GM12874 (cell line): ENCODE measurements around the gene OXNAD1.

Experiments used
- CTCF ChIP-seq: IDR thresholded peaks from 2 replicates; pipeline ENCODE4 v1.5.1; 2011; ENCODE audit warnings: low read depth, mild to moderate bottlenecking, control low read depth, low read length, moderate library complexity; ENCODE audit not compliant: insufficient read depth

Gene OXNAD1

DNA sequence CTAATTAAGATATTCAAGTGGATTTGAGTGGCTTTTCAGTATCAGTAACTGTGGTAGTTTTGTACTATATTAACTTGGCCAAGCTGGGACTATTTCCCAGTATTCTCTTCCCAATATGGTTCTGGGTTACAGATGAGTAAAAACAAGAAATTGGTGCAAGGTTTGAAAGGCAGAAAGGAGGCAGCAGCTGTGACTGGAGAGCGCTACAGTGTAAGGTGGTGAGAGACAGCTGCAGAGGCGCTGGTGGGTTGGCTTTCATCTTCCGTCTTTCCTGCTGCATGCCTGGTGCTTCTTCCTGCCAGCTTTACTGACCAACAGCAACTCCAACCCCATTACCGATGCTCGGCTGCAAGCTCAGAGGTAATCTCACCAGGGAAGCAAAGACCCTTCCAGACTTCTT is 10.1 kb upstream of the OXNAD1 start:
- no peak for TF ChIP-seq CTCF

DNA sequence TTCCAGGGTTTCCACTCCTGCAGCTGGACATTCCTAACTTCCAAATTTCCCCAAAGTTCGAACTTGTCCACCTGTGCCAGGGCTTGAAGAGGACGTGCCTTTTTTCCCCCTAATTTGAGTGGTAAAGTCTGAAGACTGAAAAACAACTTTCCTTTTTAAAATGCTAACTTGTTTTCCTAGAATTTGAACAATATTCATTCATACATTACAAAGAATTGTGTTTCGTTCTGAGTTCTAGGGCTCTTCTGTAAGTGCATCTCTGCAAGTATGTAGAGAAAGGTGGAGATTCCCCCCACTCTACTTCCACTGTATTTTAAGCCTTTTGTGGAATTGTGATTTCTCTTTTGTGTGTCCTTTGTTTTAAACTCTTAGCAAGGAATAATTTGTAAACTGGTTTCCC is 9.7 kb upstream of the OXNAD1 start:
- TF ChIP-seq CTCF = no peak

DNA sequence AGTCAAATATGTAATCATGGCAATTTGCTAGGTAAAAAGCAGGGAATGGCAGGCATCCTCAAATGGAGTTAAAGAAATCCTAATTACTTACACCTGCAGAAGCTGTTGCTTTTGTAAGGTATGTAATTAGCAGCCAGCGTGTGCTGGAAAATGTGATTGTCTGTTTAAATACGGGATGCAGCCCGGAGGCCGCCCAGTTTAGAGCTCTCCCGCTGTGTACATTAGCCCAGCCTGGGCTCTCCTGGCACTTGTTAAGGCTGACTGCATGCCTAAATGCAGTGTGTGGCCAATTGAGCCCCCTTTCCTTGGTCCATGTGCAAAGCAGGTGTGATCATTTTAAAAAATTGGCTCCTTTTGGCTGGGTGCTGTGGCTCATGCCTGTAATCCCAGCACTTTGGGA is 9.3 kb upstream of the OXNAD1 start:
- no peak for TF ChIP-seq CTCF

DNA sequence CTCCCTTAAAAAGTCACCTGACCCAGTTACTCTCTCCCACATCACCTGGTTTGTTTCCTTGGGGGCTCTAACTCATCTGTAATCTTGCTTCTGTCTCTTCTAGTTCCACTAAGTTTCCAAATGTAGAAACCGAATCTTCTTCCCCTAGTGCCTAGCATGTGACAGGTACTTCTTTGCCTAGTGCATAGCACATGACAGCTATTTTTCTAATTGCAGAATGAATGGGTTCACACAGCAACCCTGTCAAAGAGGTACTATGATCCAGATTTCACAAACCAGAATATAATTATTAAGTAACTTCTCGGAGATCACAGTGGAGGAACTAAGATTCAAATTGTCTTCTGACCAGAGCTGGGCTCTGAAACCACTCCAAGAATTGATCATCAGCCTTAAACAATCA is 7.7 kb upstream of the OXNAD1 start:
- no peak for TF ChIP-seq CTCF

GRCh38 chr3:16258177-16258576 is 6.8 kb upstream of the OXNAD1 start:
- TF ChIP-seq CTCF = no peak

- no peak for TF ChIP-seq CTCF
Observed at GRCh38 chr3:16258866-16259265, 6.1 kb upstream of the OXNAD1 start.

DNA sequence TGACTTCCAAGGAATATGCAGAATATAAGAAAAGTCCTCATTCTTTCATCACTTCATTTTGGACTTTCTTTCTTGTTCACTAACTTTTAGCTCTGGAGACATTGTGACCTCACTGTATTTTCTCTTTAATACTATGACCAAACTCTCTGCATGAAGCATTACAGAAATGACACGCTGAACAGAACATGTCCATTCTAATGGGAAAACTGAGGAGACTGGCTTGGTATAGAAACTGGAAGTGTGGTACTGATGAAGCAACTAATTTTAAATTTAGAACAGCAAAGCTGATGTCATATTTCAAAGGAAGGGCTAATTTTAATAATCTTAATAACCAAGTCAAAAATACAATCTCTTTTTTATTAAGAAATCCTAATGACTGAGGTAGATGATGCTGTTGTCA is 5.0 kb upstream of the OXNAD1 start:
- TF ChIP-seq CTCF = no peak

DNA sequence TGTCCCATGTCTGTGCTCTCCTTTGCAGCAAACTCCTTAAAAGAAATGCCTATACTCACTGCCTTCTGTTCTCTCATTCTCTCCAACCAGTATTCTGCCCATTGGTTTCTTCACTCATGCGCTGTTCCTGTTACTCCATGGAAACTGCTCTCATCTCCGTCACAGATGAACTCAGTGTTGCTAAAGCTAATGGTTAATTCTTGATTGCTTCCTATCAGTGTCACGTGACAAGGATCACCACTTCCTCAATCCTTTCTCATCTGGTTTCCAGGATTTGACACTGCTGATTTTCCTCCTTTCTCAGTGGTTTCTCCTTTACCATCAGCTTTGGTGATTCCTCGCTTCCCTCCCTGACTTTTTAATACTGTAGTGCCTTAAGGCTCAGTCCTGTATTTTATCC is 2.8 kb upstream of the OXNAD1 start:
- TF ChIP-seq CTCF = no peak
